Dedifferentiated amniotic fluid mesenchymal stem cell (primary cell): Measurements from ENCODE around the gene FADS3.

Experiments
- DNase-seq: peaks from one replicate; pipeline ENCODE4 v3.0.0-alpha.2; 2016; ENCODE audit errors: extremely low spot score

FADS3 gene

DNA sequence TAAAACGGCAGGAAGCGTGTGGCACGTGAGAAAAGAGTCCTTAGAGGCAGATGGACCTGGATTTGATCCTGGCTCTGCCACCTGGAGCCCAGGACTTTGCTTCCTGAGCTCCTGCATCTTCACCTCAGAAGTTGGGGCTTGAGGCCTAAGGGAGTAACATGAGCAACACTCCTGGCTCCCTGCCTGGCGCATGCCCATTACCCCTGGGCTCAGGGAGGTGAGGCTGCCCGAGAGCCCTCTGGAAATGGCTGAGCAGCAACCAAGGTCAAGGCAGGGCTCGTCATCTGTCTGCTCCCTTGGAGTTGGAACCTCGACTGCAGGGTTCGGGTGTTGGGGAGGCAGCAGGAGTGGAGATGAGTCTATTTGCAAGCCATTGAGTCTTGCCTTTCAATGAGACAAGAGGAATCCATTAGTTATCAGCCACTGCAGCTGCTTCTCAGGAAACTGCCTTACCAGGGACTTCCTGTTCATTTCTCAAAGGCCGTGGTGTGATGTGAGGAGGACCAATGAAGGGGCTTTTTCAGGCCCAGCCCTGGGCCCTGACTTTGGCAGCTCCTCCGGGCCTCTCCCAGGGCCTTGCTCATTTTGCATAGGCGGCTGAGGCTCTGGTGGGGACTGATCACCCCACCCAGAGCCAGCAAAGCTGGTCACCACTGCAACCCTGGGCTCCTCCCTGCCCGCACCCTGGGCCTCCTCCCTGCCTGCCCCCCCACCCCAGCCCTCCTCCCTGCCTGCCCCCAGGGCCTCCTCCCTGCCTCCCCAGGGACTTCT, 56.9 kb downstream of the FADS3 start:
- peak; percentile 60 for DNase-seq

- DNase-seq = no peak
Observed at GRCh38 chr11:61833926-61834277, 57.4 kb downstream of the FADS3 start.

DNA sequence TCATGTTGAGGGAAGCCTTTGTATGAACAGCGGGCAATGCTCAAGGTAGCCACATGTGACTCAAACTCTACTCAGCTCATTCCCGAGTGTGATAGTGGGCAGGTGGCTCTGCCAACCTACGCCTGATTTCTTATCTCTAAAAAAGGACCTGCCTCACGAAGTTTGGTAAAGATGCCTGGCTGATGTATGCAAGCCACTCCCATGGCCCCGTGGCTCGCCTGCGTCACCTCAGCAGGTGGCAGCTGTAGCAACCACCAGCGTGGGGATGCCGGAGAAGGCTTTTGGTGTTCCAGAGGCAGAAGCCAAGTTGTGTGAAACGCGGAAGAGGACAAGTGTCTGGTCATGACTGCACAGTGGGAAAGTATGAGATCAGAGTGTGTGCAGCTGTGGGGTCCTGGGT, 57.9 kb downstream of the FADS3 start:
- DNase-seq = no peak

DNA sequence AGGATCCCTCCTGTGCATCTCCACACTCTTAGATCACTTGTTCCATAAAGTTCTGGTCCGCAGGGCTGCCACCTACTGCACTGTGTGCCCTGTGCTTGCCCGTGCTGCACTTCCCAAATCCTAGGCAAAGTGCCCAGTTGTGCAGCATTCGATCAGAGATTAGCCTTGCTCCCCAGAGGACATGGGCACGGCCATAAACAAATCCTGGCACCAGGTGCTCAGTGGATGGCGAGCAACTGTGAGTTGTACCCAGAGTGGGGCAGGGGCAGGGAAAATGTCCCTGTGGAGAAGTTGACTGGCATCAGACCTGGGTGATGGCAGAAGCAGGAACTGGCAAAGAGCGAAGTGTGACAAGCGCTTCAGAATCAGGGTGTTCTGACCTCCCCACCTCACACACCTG, 58.6 kb downstream of the FADS3 start:
- no peak for DNase-seq

DNA sequence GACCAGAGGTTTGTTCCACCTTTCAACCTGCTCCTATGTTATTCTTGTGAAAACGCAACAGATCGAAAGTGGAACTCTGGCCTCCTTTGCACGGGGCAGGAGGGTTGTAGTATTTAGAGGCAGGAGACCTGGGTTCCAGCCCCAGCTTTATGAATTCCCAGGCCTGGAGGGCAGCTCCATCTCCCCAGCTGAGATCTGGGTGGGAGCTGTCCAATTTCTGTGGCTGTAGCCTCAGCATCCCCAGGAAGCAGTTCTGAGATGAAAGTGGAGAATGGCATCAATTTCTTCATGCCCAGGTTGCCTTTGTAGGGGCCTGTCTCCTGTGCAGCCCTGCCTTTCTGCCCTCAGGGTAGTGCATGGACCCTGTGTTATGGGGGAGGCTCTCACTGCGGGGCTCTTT, 59.1 kb downstream of the FADS3 start:
- DNase-seq = no peak

GRCh38 chr11:61830237-61831105, 60.9 kb downstream of the FADS3 start:
- DNase-seq = no peak

DNA sequence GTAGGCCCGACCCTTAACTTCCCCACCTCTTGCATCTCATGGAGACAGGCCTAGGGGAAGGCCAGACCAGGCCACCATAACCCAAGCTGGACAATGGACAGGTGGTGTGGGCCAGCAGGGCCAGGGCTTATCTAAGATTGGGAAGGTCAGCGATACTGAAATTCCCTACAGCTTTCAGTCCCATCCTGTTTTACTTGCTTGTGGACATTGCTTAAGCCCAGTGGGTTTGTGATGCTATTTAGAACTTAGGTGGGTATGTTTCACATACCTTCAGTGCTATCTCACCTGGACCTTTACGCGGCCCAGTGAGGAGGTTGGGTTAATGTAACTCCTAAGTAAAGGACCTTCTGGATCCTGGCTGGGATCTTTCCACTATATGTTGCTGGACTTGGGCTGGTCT, 61.5 kb downstream of the FADS3 start:
- DNase-seq = no peak

DNA sequence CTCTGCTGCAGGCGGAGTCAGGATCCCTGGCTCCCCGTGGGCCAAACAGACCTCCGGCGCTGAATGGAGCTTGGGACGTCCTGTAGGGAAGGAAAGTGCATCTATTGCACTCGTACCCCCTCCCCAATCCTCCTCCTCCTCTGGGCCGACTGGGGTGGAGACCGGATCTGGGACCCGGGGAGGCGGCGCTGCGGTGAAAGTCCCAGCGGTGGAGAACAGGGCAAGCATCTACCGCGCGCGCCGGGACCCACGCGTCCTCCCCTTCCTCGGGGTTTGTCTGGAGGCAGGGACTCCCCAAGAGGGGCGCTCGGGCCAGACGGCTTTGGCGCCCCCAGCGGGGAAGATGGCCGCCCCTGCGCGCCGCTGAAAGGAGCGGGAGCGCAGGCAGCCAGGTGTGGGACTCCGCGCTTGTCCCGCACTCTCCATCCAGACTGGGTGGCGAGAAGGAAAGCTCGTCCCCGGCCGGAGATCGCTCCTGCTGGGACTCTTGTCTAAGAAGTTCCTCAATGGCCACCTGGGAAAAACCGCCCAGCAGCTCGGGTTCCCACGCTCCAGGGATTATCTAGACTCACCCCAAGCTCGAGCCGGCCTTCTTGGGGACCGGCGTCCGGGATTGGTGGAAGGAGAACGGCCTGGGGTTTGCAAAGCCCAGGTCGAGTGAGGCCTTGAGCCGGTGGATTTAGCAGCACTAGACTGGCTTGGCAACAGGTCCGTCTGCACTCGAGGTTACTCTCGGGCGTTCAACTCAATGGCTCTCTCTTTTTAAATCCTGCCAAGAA, 62.5 kb downstream of the FADS3 start:
- no peak for DNase-seq

DNA sequence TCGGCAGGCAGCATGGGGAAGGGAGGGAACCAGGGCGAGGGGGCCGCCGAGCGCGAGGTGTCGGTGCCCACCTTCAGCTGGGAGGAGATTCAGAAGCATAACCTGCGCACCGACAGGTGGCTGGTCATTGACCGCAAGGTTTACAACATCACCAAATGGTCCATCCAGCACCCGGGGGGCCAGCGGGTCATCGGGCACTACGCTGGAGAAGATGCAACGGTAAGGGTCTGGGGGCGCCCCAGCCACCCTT, 63.0 kb downstream of the FADS3 start:
- DNase-seq = no peak

DNA sequence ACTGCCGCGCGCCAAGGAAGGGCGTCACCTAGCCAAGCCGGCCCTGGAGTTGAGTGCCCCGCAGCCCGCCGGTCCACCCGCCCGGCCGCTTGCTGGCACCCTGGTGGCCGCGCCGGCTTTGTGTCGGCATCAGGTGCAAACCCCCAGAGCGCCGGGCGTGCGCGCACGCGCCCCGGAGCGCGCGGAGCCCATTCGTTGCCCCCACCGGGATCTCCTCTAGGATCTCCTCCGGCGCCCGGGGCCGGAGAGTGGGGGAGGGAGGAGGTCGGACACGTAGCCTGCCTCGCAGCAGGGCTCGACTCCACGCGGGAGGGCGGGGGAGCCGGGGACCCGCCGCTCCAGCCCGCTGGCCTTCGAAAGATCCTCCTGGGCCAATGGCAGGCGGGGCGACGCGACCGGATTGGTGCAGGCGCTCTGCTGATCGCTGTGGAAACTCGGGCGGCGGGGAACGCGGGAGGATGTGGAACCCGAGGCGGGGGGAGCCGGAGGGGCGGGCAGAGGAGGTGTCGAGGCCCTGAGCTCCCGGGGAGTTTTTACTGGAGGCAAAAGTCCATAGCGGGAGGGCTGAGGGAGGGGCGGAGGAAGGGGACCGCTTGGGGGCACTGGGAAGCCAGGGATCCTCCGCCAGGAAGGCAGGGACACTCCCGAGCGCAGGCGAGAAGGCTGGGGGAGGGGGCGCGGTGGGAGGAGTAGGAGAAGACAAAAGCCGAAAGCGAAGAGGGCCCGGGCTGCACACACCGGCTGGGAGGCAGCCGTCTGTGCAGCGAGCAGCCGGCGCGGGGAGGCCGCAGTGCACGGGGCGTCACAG, 63.6 kb downstream of the FADS3 start, which contains the start of gene FADS2:
Gene FADS2 (plus strand): TSS at position 730 of the 808 bp plus-strand sequence. CDS start 91 bp downstream, outside the sequence.
- DNase-seq = peak; percentile 84

DNA sequence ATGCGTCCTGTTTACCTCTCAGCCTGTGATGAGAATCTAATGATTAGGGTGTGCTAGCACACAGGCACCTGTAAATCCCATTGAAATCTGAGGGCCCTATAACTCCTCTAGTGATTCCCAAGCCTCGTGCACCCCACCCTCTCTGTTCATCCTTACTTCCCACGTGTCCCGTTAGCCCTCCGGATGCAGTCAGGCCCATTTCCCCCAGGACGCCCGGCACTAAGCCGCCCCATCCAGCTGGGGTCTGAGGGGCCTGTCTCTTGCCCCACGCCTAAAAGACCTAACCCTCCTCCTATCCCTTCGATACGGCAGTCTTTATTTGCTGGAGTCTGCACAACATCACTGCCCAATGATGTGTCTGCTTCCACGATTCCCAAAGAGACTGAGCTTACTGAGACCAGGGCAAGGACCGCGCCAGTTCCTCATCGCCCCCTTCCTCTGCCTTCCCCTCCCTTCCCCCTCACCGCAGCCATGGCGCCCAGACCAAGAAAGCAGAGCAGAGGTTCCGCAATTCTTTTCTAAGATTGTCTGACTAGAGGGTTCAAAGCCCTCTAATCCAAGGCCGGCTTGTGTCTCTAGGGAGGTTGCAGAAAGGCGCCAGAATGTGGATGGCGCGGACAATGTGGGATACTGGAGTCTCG, 64.3 kb downstream of the FADS3 start:
- DNase-seq = no peak
